Panc1 (cell line): ENCODE data around the gene GPATCH11. TPM values are rescaled to one million over a fixed set of nuclear protein-coding genes. Genes with fewer than 3 reads are reported as not detected.

Experiments used
- ATAC-seq: fragments of 200-7000 bp; cut with Tn5 transposase; 2 replicates; pipeline ENCODE4 v1.9.1; 2020; ENCODE audit warnings: mild to moderate bottlenecking, moderate library complexity
- BruUV-seq: library from RNA; stranded (reverse); fragments of 400-500 nt; replicated peaks from 2 replicates; lab custom pipeline; 2021; lab: Mats Ljungman, UMichigan
- CTCF ChIA-PET: fragments of 300-600 bp; sonication (Branson Sonifier 250); formaldehyde crosslinking; loops from one replicate; lab custom pipeline; 2022; ENCODE audit warnings: antibody characterized with exemption; lab: Charles Lee
- POLR2A ChIA-PET: fragments of 300-600 bp; sonication (Branson Sonifier 250); formaldehyde crosslinking; loops from one replicate; lab custom pipeline; 2022; ENCODE audit warnings: antibody characterized with exemption; lab: Charles Lee
- DNase-seq: peaks from one replicate; pipeline ENCODE4 v3.0.0-alpha.2; 2010; ENCODE audit warnings: low read depth, low spot score
- H3K27ac ChIP-seq: 2 replicates; pipeline ENCODE4 v1.5.1; 2011; ENCODE audit warnings: mild to moderate bottlenecking, low read length, inconsistent platforms
- H3K27me3 ChIP-seq: fragments of 200-500 bp; sonication (Bioruptor generic); 2 replicates; pipeline ENCODE4 v1.6.0; 2014; ENCODE audit warnings: low read length, inconsistent platforms; ENCODE audit not compliant: control insufficient read depth, insufficient read depth
- H3K36me3 ChIP-seq: fragments of 200-500 bp; sonication (Bioruptor generic); 2 replicates; pipeline ENCODE4 v1.5.1; 2014; ENCODE audit warnings: inconsistent platforms, mild to moderate bottlenecking, low read length, moderate library complexity; ENCODE audit not compliant: control insufficient read depth, insufficient read depth
- H3K4me1 ChIP-seq: 2 replicates; pipeline ENCODE4 v1.5.1; 2011; ENCODE audit warnings: inconsistent platforms, mild to moderate bottlenecking, low read length, moderate library complexity; ENCODE audit not compliant: control insufficient read depth, insufficient read depth
- H3K4me3 ChIP-seq, 2 experiments: 2 replicates each; pipeline ENCODE4 v1.5.1; 2011 to 2012; ENCODE audit warnings: low read depth in 2 of 2, low read length in 2 of 2, mild to moderate bottlenecking in 2 of 2, inconsistent platforms in 1 of 2, moderate library complexity in 1 of 2
- H3K9me3 ChIP-seq: fragments of 200-500 bp; sonication (Bioruptor generic); 2 replicates; pipeline ENCODE4 v1.5.1; 2014; ENCODE audit warnings: low read depth, mild to moderate bottlenecking, inconsistent platforms, low read length, moderate library complexity; ENCODE audit not compliant: control insufficient read depth, insufficient read depth
- CTCF ChIP-seq: fragments of 450-650 bp; IDR thresholded peaks from 2 replicates; pipeline ENCODE4 v1.5.1; 2017; ENCODE audit warnings: mild to moderate bottlenecking
- POLR2AphosphoS5 ChIP-seq: IDR thresholded peaks from 2 replicates; pipeline ENCODE4 v1.6.1; 2012; ENCODE audit warnings: mild to moderate bottlenecking, low read depth, low read length, moderate library complexity
- REST ChIP-seq, 2 experiments: IDR thresholded peaks; 2 replicates each; pipeline ENCODE4 v1.6.1; 2011 to 2012; ENCODE audit warnings: low read depth in 2 of 2, control low read depth in 1 of 2, low read length in 1 of 2, mild to moderate bottlenecking in 1 of 2, moderate library complexity in 1 of 2; ENCODE audit not compliant: insufficient read depth in 1 of 2
- SIN3A ChIP-seq: IDR thresholded peaks from 2 replicates; pipeline ENCODE4 v1.6.1; 2012; ENCODE audit warnings: low read depth, mild to moderate bottlenecking, low read length, moderate library complexity, borderline replicate concordance; ENCODE audit not compliant: insufficient read depth
- TCF7L2 ChIP-seq: IDR thresholded peaks from 2 replicates; pipeline ENCODE4 v1.6.1; 2011; ENCODE audit warnings: mild to moderate bottlenecking, low read depth, low read length, inconsistent platforms
- in situ Hi-C: cut with HindIII; loops from 2 replicates; pipeline ENCODE4 v1.10.0; 2016; ENCODE audit warnings: low sequenced_read_pairs, low pct_unique_long_range_greater_than_20kb
- intact Hi-C: fragments of 100-400 bp; cut with micrococcal nuclease; formaldehyde crosslinking; loops from one replicate; pipeline ENCODE4 v1.10.0; 2022; ENCODE audit not compliant: unreplicated experiment
- total RNA-seq: library from RNA; stranded (reverse); gene quantifications from one replicate; pipeline ENCODE4 v1.2.1, GENCODE V29; 2021; ENCODE audit not compliant: unreplicated experiment

The GPATCH11 gene
- total RNA-seq, 1 experiment from 2014 or later: 7.1 TPM

DNA sequence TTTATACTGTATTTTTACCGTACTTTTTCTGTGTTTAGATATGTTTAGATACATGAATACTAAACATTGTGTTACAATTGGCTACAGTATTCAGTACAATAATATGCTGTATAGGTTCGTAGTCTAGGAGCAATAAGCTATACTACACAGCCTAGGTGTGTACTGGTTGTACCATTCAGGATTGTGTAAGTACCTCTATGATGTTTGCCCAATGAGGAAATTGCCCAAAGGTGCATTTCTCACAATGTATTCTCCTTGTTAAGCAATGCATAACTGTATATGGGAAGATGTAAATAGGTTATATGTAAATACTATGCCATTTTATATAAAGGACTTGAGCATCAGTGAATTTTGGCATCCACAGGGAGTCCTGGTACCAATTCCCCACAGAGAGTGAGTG lies 61.7 kb downstream of the GPATCH11 start:
- no peak overlapping the region for H3K4me3 ChIP-seq
- no peaks in the 10 kb centered on the region for H3K27me3 ChIP-seq
- H3K36me3 ChIP-seq: peaks cover 16% of the 10 kb centered on the region
- ChIA-PET POLR2A (no interaction called here), CTCF (no interaction called here)
- intact Hi-C loops (no loop called here), in situ Hi-C loops (no loop called here)
- no peaks in the 10 kb centered on the region for H3K9me3 ChIP-seq
- no peak for TF ChIP-seq CTCF
- no peak for TF ChIP-seq REST (IDR thresholded peaks at IDR 0.05; ENCODE audit: insufficient read depth in 1 of 2, low read depth in 2 of 2, low read length in 1 of 2)
- TF ChIP-seq SIN3A: no peak
- TF ChIP-seq TCF7L2: no peak
- TF ChIP-seq POLR2AphosphoS5: no peak
- H3K27ac ChIP-seq: no peak overlapping the region
- BruUV-seq: no TSS peak
- DNase-seq (no peak), ATAC-seq (no peak)
- H3K4me1 ChIP-seq: peaks cover 13% of the 10 kb centered on the region; the same call in 1 of the 2 replicates

DNA sequence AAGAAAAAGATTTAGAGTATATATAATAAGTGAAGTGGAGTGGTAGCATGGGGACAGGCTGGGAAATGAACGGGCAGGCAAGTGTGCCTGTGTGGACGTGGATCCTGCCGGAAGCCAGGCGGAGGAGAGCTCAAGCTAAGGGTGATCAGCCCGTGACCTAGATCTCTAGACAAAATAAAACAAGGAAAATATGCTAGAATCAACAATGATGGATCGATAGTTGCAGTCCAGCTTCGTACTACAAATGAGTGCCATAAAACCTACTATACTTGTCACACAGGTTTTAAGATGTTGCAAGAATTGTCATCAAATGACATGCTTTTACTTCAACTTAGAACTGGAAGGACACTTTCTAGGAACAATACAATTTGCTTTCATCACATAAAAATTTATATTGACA lies 64.0 kb downstream of the GPATCH11 start:
- ATAC-seq: no peak
- Histone ChIP-seq H3K27ac (no peak overlapping the region), H3K4me1 (peaks cover 13% of the 10 kb centered on the region; the same call in 1 of the 2 replicates), H3K27me3 (no peaks in the 10 kb centered on the region), H3K36me3 (peaks cover 16% of the 10 kb centered on the region), H3K4me3 (no peak overlapping the region), H3K9me3 (no peaks in the 10 kb centered on the region)
- intact Hi-C loops (no loop called here), in situ Hi-C loops (no loop called here)
- DNase-seq: no peak
- ChIA-PET POLR2A (no interaction called here), CTCF (no interaction called here)
- BruUV-seq: no TSS peak
- no peak for TF ChIP-seq REST (IDR thresholded peaks at IDR 0.05; ENCODE audit: insufficient read depth in 1 of 2, low read depth in 2 of 2, low read length in 1 of 2)
- TF ChIP-seq SIN3A: no peak
- no peak for TF ChIP-seq CTCF
- no peak for TF ChIP-seq TCF7L2
- no peak for TF ChIP-seq POLR2AphosphoS5

Other genes starting within 250 kb of the GPATCH11 start
- 37.4 TPM for gene STRN, start 118.0 kb upstream of the GPATCH11 start, total RNA-seq
- gene HEATR5B, start 146 bp upstream of the GPATCH11 start, total RNA-seq: 13.6 TPM
- 44.3 TPM for gene EIF2AK2, start 72.5 kb downstream of the GPATCH11 start, total RNA-seq
- not detected for gene SULT6B1, start 104.2 kb downstream of the GPATCH11 start, total RNA-seq
- gene CEBPZOS, start 112.0 kb downstream of the GPATCH11 start, total RNA-seq: 49.3 TPM
- gene CEBPZ, start 147.1 kb downstream of the GPATCH11 start, total RNA-seq: 63.8 TPM
- gene NDUFAF7, start 147.1 kb downstream of the GPATCH11 start, total RNA-seq: 17.7 TPM
- 21.8 TPM for gene PRKD3, start 240.3 kb downstream of the GPATCH11 start, total RNA-seq